MM.1S (cell line): ENCODE measurements around the gene UCP2.

Experiments
- DNase-seq: peaks from one replicate; pipeline ENCODE4 v3.0.0-alpha.2; 2015
- H2AFZ ChIP-seq: fragments of 300-600 bp; sonication (generic); 2 replicates; pipeline ENCODE4 v1.6.0; 2016; ENCODE audit warnings: antibody characterized with exemption, low read length
- H3F3A ChIP-seq: fragments of 300-600 bp; sonication (generic); 2 replicates; pipeline ENCODE4 v1.6.1; 2016; ENCODE audit warnings: mild to moderate bottlenecking, antibody characterized with exemption, low read length, moderate library complexity, mixed read lengths; ENCODE audit not compliant: insufficient read depth
- H3K27ac ChIP-seq: fragments of 300-600 bp; sonication (generic); 2 replicates; pipeline ENCODE4 v1.5.1; 2016; ENCODE audit warnings: mild to moderate bottlenecking, low read length
- H3K27me3 ChIP-seq: fragments of 300-600 bp; sonication (generic); replicated peaks from 2 replicates; pipeline ENCODE4 v1.6.0; 2016; ENCODE audit warnings: low read length; ENCODE audit not compliant: insufficient read depth
- H3K36me3 ChIP-seq: fragments of 300-600 bp; sonication (generic); replicated peaks from 2 replicates; pipeline ENCODE4 v1.6.1; 2016; ENCODE audit warnings: mild to moderate bottlenecking, low read length, mixed read lengths; ENCODE audit not compliant: insufficient read depth
- H3K4me1 ChIP-seq: fragments of 300-600 bp; sonication (generic); 2 replicates; pipeline ENCODE4 v1.6.1; 2016; ENCODE audit warnings: low read length, mixed read lengths
- H3K4me2 ChIP-seq: fragments of 300-600 bp; sonication (generic); 2 replicates; pipeline ENCODE4 v1.6.0; 2016; ENCODE audit warnings: low read depth, low read length
- H3K4me3 ChIP-seq: fragments of 300-600 bp; sonication (generic); 2 replicates; pipeline ENCODE4 v1.5.1; 2016; ENCODE audit warnings: low read length, mixed read lengths
- H3K79me2 ChIP-seq: fragments of 300-600 bp; sonication (generic); 2 replicates; pipeline ENCODE4 v1.6.1; 2016; ENCODE audit warnings: mixed run types, low read length, mixed read lengths
- H3K9ac ChIP-seq: fragments of 300-600 bp; sonication (generic); 2 replicates; pipeline ENCODE4 v1.6.1; 2016; ENCODE audit warnings: low read length, mixed read lengths
- H3K9me2 ChIP-seq: fragments of 300-600 bp; sonication (generic); replicated peaks from 2 replicates; pipeline ENCODE4 v1.6.1; 2016; ENCODE audit warnings: mild to moderate bottlenecking, low read length, mixed read lengths; ENCODE audit not compliant: insufficient read depth
- H3K9me3 ChIP-seq: fragments of 300-600 bp; sonication (generic); replicated peaks from 2 replicates; pipeline ENCODE4 v1.6.1; 2016; ENCODE audit warnings: mild to moderate bottlenecking, low read length, mixed read lengths; ENCODE audit not compliant: insufficient read depth
- H4K20me1 ChIP-seq: fragments of 300-600 bp; sonication (generic); 2 replicates; pipeline ENCODE4 v1.6.1; 2016; ENCODE audit warnings: mild to moderate bottlenecking, low read length, moderate library complexity, mixed read lengths; ENCODE audit not compliant: insufficient read depth
- CTCF ChIP-seq: fragments of 300-600 bp; sonication (generic); IDR thresholded peaks from 2 replicates; pipeline ENCODE4 v1.5.1; 2016; ENCODE audit warnings: antibody characterized with exemption, low read length, mixed read lengths
- EZH2 ChIP-seq: fragments of 300-600 bp; sonication (generic); optimal IDR thresholded peaks from 2 replicates; pipeline ENCODE3; 2017; ENCODE audit warnings: low read depth, mild to moderate bottlenecking, antibody characterized with exemption, low read length, mixed read lengths
- EZH2phosphoT487 ChIP-seq: fragments of 300-600 bp; sonication (generic); IDR thresholded peaks from 2 replicates; pipeline ENCODE4 v1.6.1; 2018; ENCODE audit warnings: antibody characterized with exemption, low read length

UCP2 gene

GRCh38 chr11:73995247-73995646, 12.6 kb upstream of the UCP2 start:
- no peaks in the 10 kb centered on the region for H3K9me2 ChIP-seq
- no peak overlapping the region for H3K4me2 ChIP-seq
- TF ChIP-seq EZH2 (no peak), EZH2phosphoT487 (no peak), CTCF (no peak)
- H2AFZ ChIP-seq = no peak overlapping the region
- H3K9ac ChIP-seq = no peak overlapping the region
- no peak overlapping the region for H3K4me3 ChIP-seq
- no peak for DNase-seq
- H3K79me2 ChIP-seq = no peaks in the 10 kb centered on the region
- H3K9me3 ChIP-seq = no peaks in the 10 kb centered on the region
- peaks cover 5% of the 10 kb centered on the region; the same call in 1 of the 2 replicates for H3K4me1 ChIP-seq
- no peaks in the 10 kb centered on the region for H3K27me3 ChIP-seq
- no peaks in the 10 kb centered on the region for H3K36me3 ChIP-seq
- H4K20me1 ChIP-seq = no peaks in the 10 kb centered on the region
- H3F3A ChIP-seq = no peaks in the 10 kb centered on the region
- H3K27ac ChIP-seq = no peak overlapping the region

GRCh38 chr11:73991471-73992006, 8.9 kb upstream of the UCP2 start:
- no peak overlapping the region for H3K27ac ChIP-seq
- H3K4me3 ChIP-seq = no peak overlapping the region
- H3K4me1 ChIP-seq = peaks cover 5% of the 10 kb centered on the region; the same call in 1 of the 2 replicates
- no peaks in the 10 kb centered on the region for H3K9me3 ChIP-seq
- H2AFZ ChIP-seq = no peak overlapping the region
- no peaks in the 10 kb centered on the region for H3K27me3 ChIP-seq
- peak; percentile 40 for DNase-seq
- H3K4me2 ChIP-seq = no peak overlapping the region
- no peak overlapping the region for H3K9ac ChIP-seq
- no peaks in the 10 kb centered on the region for H4K20me1 ChIP-seq
- TF ChIP-seq CTCF = no peak
- TF ChIP-seq EZH2 = no peak
- no peak for TF ChIP-seq EZH2phosphoT487
- H3F3A ChIP-seq = no peaks in the 10 kb centered on the region
- H3K36me3 ChIP-seq = no peaks in the 10 kb centered on the region
- no peaks in the 10 kb centered on the region for H3K79me2 ChIP-seq
- no peaks in the 10 kb centered on the region for H3K9me2 ChIP-seq

- Histone ChIP-seq H3K4me2 (no peak overlapping the region), H3K36me3 (no peaks in the 10 kb centered on the region), H3K79me2 (no peaks in the 10 kb centered on the region), H4K20me1 (no peaks in the 10 kb centered on the region), H3K4me3 (no peak overlapping the region), H3K9me2 (no peaks in the 10 kb centered on the region), H3K4me1 (peaks cover 5% of the 10 kb centered on the region; the same call in 1 of the 2 replicates), H2AFZ (no peak overlapping the region), H3K9ac (no peak overlapping the region), H3K9me3 (no peaks in the 10 kb centered on the region), H3F3A (no peaks in the 10 kb centered on the region), H3K27me3 (no peaks in the 10 kb centered on the region), H3K27ac (no peak overlapping the region)
- no peak for TF ChIP-seq EZH2phosphoT487
- no peak for TF ChIP-seq CTCF
- TF ChIP-seq EZH2 = no peak
- no peak for DNase-seq
These were observed 8.1 kb upstream of the UCP2 start for GRCh38 chr11:73990730-73991129.
